ENCODE data around the gene ZBTB25. TPM values are rescaled to one million over a fixed set of nuclear protein-coding genes. Genes with fewer than 3 reads are reported as not detected.

Gene ZBTB25
- total and polyA plus RNA-seq, 8 donors = 2.3 to 10.1 (median 3.6) TPM

DNA sequence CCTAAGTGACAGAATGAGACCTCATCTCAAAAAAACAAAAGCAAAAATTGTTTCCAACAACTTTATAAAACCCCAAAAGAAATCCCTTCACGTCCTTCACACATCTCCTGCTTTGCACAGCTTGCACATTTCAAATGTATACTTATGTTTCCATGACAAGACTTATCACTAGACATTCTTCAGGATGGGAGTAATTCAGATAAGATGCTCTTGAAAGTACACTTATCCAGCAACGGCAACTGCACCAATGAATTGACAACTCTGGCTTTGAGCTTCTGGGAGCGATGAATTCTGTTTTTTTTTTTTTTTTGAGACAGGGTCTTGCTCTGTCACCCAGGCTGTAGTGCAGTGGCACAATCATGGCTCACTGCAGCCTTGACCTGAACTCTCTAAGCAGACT is 69.1 kb downstream of the ZBTB25 start:
- no peak for TF ChIP-seq POLR2A (IDR thresholded peaks at IDR 0.05)
- TF ChIP-seq CTCF (IDR thresholded peaks at IDR 0.05) = no peak
- TF ChIP-seq POLR2AphosphoS5 (IDR thresholded peaks at IDR 0.05) = no peak
- no peak for TF ChIP-seq EP300 (IDR thresholded peaks at IDR 0.05)
- intact Hi-C loops (cut with DNase I; ENCODE audit: low total_unique reads) = no loop called here

GRCh38 chr14:64423987-64424386 is 79.7 kb downstream of the ZBTB25 start:
- no peaks in the 10 kb centered on the region for H3K27me3 ChIP-seq
- no peaks in the 10 kb centered on the region for H3K9me3 ChIP-seq
- peaks cover 30 to 100% (median 99%) of the 10 kb centered on the region in 4 donors for H3K36me3 ChIP-seq
- intact Hi-C loops (cut with DNase I; ENCODE audit: low total_unique reads) = no loop called here
- no peak overlapping the region for H3K4me3 ChIP-seq
- H3K27ac ChIP-seq = no peak overlapping the region
- WGBS, 5 donors = 91 to 98% (median 94%) methylated on average over 6 of the region's 6 CpGs
- H3K4me1 ChIP-seq = no peaks in the 10 kb centered on the region
- DNase-seq = no peak
- TF ChIP-seq EP300 (IDR thresholded peaks at IDR 0.05) (no peak), POLR2A (IDR thresholded peaks at IDR 0.05) (no peak), POLR2AphosphoS5 (IDR thresholded peaks at IDR 0.05) (no peak), CTCF (IDR thresholded peaks at IDR 0.05) (no peak)

More for the DNA sequence above, 69.1 kb downstream of the ZBTB25 start:
- DNase-seq = no peak
- H3K27ac ChIP-seq = no peak overlapping the region
- H3K4me1 ChIP-seq = no peaks in the 10 kb centered on the region
- no peaks in the 10 kb centered on the region for H3K9me3 ChIP-seq
- 78 to 85% (median 84%) methylated on average over 3 of the region's 3 CpGs for WGBS, 5 donors
- peaks cover 33 to 98% (median 88%) of the 10 kb centered on the region in 4 donors for H3K36me3 ChIP-seq
- H3K4me3 ChIP-seq = no peak overlapping the region
- no peaks in the 10 kb centered on the region for H3K27me3 ChIP-seq

DNA sequence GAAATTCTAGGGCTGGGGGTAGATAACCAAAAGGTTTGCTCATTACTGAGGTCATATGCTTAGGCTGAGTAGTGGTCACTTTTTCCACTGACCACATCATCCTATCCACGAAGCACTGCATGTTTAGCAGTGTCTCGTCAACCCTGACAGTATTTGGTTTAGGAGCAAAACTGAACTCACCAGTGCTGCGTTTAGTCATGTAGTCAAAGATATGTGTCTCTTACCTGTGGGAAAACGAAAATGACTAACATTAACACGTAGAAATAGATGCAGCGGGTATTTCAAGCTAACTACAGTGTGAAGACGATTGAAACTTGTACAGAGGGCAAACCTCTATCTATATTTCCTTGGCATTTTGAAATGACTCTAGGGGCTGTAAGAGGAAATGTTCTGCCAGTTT is 80.9 kb downstream of the ZBTB25 start:
- Histone ChIP-seq H3K36me3 (peaks cover 37 to 100% (median 97%) of the 10 kb centered on the region in 4 donors), H3K4me1 (no peaks in the 10 kb centered on the region), H3K27me3 (no peaks in the 10 kb centered on the region), H3K4me3 (no peak overlapping the region), H3K27ac (no peak overlapping the region), H3K9me3 (no peaks in the 10 kb centered on the region)
- intact Hi-C loops (cut with DNase I; ENCODE audit: low total_unique reads) = no loop called here
- WGBS, 5 donors = 87 to 92% (median 90%) methylated on average over 7 of the region's 7 CpGs
- DNase-seq = no peak
- no peak for TF ChIP-seq POLR2AphosphoS5 (IDR thresholded peaks at IDR 0.05)
- TF ChIP-seq CTCF (IDR thresholded peaks at IDR 0.05) = no peak
- TF ChIP-seq POLR2A (IDR thresholded peaks at IDR 0.05) = no peak

- TF ChIP-seq POLR2A (IDR thresholded peaks at IDR 0.05) = no peak
- no peak for TF ChIP-seq EP300 (IDR thresholded peaks at IDR 0.05)
- no peak for TF ChIP-seq CTCF (IDR thresholded peaks at IDR 0.05)
- TF ChIP-seq POLR2AphosphoS5 (IDR thresholded peaks at IDR 0.05) = no peak
- DNase-seq = no peak
- Histone ChIP-seq H3K4me1 (no peaks in the 10 kb centered on the region), H3K27me3 (no peaks in the 10 kb centered on the region), H3K4me3 (no peak overlapping the region), H3K36me3 (peaks cover 33 to 100% (median 97%) of the 10 kb centered on the region in 4 donors), H3K9me3 (no peaks in the 10 kb centered on the region), H3K27ac (no peak overlapping the region)
- intact Hi-C loops (cut with DNase I; ENCODE audit: low total_unique reads) = no loop called here
- WGBS, 5 donors = 94 to 100% (median 95%) methylated on average over 1 of the region's 1 CpG
Observed at GRCh38 chr14:64422005-64422404, 81.6 kb downstream of the ZBTB25 start.
